ENCODE measurements around the gene WWOX. TPM values are rescaled to one million over a fixed set of nuclear protein-coding genes. Genes with fewer than 3 reads are reported as not detected.
A peak's percentile ranks its signal among the peaks of the same experiment; 100 is the strongest.

Gene WWOX
- total RNA-seq, 1 donor from 2014 or later, result 28.2 TPM

DNA sequence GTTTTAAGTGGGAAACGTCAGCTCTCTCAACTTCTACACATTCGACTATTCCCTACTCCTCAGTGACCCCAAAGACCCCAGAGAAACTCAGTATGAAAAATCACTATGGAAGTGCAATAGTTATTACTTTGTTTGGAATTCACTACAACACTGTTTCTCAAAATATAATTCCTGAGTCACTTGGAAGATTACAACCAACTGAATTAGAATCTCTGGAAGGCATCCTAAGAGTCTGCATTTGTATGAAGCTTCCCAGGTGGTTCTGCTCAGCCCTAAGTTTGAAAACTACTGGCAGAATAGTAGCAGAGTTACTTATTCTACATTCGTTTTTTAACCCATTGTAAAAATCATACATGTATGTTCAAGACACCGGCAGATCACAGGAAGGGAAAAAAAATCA, 975.5 kb downstream of the WWOX start:
- Mint-ChIP-seq H3K27ac (no peak overlapping the region), H3K36me3 (no peaks in the 10 kb centered on the region), H3K9me3 (no peaks in the 10 kb centered on the region), H3K4me3 (no peak overlapping the region), H3K4me1 (ENCODE audit: unreplicated experiment) (peaks cover 9% of the 10 kb centered on the region), H3K27me3 (no peaks in the 10 kb centered on the region)
- DNase-seq (ENCODE audit: extremely low spot score, unreplicated experiment), result no peak
- TF ChIP-seq, protein P1, sequence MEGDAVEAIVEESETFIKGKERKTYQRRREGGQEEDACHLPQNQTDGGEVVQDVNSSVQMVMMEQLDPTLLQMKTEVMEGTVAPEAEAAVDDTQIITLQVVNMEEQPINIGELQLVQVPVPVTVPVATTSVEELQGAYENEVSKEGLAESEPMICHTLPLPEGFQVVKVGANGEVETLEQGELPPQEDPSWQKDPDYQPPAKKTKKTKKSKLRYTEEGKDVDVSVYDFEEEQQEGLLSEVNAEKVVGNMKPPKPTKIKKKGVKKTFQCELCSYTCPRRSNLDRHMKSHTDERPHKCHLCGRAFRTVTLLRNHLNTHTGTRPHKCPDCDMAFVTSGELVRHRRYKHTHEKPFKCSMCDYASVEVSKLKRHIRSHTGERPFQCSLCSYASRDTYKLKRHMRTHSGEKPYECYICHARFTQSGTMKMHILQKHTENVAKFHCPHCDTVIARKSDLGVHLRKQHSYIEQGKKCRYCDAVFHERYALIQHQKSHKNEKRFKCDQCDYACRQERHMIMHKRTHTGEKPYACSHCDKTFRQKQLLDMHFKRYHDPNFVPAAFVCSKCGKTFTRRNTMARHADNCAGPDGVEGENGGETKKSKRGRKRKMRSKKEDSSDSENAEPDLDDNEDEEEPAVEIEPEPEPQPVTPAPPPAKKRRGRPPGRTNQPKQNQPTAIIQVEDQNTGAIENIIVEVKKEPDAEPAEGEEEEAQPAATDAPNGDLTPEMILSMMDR (conservative IDR thresholded peaks at IDR 0.05), result no peak

DNA sequence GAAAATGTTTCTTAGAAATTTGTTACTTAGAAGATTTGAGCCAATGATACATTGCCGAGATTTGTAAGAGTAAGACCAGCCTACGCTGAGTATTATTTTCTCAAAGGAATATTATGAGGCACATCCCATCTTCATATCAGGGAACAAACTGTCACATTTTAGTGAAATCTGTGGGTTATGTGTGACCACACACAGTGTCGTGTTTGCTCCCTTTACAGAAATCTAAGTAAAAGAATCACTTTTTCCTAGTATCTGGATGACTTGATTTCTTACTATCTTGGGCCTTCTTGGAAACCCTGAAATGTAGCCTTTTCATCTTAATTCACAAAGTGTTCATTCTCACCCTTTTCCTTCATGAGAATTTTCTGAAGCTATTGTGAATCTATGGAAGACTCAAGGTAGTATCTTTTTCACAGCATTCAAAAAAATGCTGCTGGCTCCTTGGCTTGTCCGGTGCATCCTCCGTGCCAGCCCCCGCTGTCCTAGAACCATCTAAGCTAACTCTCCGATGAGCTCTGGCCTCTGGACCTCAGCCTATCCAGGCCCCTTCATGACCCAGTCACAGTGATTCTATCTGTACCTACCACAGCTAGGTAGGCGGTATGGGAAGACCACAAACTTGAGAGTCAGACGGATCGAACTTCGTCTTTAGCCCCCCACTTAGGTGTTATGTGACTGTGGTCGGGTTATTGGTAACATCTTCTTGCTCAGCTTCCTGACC, 976.8 kb downstream of the WWOX start:
- TF ChIP-seq, protein P1 (conservative IDR thresholded peaks at IDR 0.05), result no peak
- Mint-ChIP-seq H3K4me3 (no peak overlapping the region), H3K4me1 (ENCODE audit: unreplicated experiment) (peaks cover 9% of the 10 kb centered on the region), H3K27me3 (no peaks in the 10 kb centered on the region), H3K27ac (no peak overlapping the region), H3K9me3 (no peaks in the 10 kb centered on the region), H3K36me3 (no peaks in the 10 kb centered on the region)
- no peak for DNase-seq (ENCODE audit: extremely low spot score, unreplicated experiment)

DNA sequence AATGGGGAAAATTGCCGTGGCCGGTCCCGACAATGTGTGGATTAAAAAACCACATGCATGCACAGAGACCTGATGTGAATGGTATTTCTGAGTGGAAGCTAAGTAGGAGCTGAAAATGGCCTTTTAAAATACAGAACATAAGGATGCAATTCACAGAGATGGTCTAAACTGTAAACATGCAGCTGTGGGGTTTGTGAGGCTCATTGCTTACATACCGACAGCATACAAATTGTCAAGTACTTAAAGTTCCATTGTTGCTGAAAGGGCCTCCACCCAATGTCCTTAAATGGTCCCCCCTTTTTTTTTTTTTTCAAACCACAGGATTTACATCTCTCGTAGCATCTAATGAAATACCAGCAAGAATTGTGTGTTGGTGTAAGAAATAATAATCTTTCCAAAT, 977.9 kb downstream of the WWOX start:
- Mint-ChIP-seq H3K27me3 (no peaks in the 10 kb centered on the region), H3K9me3 (no peaks in the 10 kb centered on the region), H3K4me1 (ENCODE audit: unreplicated experiment) (peaks cover 4% of the 10 kb centered on the region), H3K36me3 (no peaks in the 10 kb centered on the region), H3K4me3 (no peak overlapping the region), H3K27ac (no peak overlapping the region)
- no peak for DNase-seq (ENCODE audit: extremely low spot score, unreplicated experiment)
- TF ChIP-seq, protein P1 (conservative IDR thresholded peaks at IDR 0.05), result no peak

DNA sequence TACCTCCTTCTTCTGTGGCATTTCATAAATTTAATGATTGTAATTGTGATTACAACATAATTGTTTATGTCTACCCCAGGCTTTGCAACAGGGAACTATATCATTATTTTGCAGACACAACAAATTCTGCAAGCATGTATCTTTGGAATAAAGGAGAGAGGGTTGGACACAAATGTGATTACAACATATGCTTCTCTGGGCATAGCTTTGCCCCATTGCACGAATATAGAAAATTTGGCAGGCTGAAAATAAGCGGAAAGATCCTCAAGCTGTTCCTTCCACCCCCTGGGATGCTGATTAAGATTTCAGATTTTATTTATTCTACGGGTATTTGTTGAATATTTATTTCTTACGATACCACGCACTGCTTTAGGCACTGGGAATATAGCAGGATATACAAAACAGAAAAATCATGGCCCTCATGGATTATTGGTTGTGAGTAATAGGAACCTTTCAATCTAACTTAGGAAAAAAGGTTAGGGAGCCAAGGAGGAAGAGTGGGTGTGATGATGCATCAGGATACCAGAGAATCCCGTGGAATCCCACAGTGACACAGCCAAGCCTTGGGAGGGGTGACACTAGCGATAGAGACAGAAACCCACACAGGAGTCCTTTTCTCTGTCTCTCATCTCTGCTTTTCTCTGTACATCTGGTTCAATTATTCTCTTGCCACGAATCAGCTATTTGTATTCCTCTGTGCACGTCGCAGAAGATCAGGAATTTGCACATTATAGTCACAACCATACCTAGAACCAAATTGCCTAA, 980.4 kb downstream of the WWOX start:
- H3K4me3 Mint-ChIP-seq, result no peak overlapping the region
- no peaks in the 10 kb centered on the region for H3K36me3 Mint-ChIP-seq
- TF ChIP-seq, protein P1 (conservative IDR thresholded peaks at IDR 0.05), result no peak
- H3K9me3 Mint-ChIP-seq, result no peaks in the 10 kb centered on the region
- no peaks in the 10 kb centered on the region for H3K27me3 Mint-ChIP-seq
- H3K4me1 Mint-ChIP-seq (ENCODE audit: unreplicated experiment), result peaks cover 7% of the 10 kb centered on the region
- H3K27ac Mint-ChIP-seq, result no peak overlapping the region
- DNase-seq (ENCODE audit: extremely low spot score, unreplicated experiment), result no peak

DNA sequence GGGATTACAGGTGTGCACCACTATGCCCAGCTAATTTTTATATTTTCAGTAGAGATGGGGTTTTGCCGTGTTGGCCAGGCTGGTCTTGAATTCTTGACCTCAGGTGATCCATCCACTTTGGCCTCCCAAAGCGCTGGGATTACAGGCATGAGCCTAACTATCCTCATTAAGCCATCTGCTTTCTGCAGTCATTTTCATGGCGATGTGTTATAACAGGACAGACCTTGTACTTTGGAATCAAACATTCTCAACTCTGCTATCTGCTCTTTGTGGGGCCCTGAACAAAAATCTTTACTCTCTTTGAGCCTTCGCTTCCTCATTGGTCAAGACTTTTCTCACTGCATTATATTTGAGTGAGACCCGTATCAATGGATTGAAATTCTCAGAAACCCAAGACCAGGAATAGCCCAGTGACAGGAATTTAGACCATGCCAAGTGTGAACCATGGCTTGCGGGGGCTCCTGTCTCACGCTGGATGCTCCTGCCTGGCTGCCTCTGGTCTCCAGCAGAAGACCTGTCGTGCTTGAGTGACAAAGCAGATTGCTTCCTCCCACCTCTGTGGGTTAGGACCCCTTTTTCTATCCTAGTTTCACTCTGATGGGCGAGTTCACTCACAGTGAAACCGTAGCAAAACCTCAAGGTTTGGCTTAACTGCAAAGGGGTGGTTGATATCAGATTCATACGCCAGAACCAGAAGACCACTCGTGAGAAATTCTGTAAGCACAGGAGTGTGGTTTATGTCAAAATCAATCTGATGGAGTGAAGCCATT, 982.0 kb downstream of the WWOX start:
- no peaks in the 10 kb centered on the region for H3K36me3 Mint-ChIP-seq
- H3K4me3 Mint-ChIP-seq, result no peak overlapping the region
- H3K27me3 Mint-ChIP-seq, result peaks cover under 1% of the 10 kb centered on the region

More for the DNA sequence above, 982.0 kb downstream of the WWOX start:
- H3K4me1 Mint-ChIP-seq (ENCODE audit: unreplicated experiment), result peaks cover 5% of the 10 kb centered on the region
- H3K9me3 Mint-ChIP-seq, result no peaks in the 10 kb centered on the region
- H3K27ac Mint-ChIP-seq, result peak overlapping the region; percentile 17
- no peak for DNase-seq (ENCODE audit: extremely low spot score, unreplicated experiment)
- TF ChIP-seq, protein P1 (conservative IDR thresholded peaks at IDR 0.05), result no peak
